Measurements from ENCODE around the gene NUDT14. TPM values are rescaled to one million over a fixed set of nuclear protein-coding genes. Genes with fewer than 3 reads are reported as not detected.

The NUDT14 gene
- total RNA-seq, 4 donors from 2014 or later: 12.1 to 22.3 (median 16.6) TPM

DNA sequence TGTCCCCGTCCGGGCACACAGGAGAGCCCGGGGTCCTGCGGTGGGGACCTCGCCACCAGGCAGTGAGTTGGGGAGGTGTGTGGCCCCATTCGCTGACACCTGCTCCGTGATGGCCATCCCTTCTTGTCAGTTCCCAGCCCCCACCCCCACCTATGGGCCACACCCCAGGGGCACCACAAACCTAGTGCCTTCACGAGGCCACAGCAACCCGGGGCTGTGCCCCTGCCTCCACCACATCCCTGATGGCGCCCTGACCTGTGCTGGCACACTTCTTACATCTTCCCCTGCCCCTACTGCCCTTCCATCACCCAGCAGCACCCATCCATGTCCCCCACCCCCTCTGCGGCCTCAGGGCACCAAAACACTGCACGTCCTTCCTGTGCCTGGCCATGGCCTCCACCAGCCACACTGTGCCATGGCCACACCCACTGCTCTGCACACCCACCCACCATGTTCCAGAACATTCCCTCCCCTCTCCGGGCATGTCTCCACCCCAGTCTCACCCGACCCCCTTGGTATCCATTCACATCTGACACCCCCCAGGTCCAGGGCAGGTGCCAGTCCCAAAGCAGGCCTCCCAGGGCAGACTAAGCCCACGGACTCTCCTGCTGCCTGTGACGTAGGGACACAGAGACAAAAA lies 37.0 kb downstream of the NUDT14 start:
- DNase-seq (ENCODE audit: low spot score) (no peak), ATAC-seq (ENCODE audit: low FRiP score) (no peak)
- TF ChIP-seq, protein P1, sequence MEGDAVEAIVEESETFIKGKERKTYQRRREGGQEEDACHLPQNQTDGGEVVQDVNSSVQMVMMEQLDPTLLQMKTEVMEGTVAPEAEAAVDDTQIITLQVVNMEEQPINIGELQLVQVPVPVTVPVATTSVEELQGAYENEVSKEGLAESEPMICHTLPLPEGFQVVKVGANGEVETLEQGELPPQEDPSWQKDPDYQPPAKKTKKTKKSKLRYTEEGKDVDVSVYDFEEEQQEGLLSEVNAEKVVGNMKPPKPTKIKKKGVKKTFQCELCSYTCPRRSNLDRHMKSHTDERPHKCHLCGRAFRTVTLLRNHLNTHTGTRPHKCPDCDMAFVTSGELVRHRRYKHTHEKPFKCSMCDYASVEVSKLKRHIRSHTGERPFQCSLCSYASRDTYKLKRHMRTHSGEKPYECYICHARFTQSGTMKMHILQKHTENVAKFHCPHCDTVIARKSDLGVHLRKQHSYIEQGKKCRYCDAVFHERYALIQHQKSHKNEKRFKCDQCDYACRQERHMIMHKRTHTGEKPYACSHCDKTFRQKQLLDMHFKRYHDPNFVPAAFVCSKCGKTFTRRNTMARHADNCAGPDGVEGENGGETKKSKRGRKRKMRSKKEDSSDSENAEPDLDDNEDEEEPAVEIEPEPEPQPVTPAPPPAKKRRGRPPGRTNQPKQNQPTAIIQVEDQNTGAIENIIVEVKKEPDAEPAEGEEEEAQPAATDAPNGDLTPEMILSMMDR (IDR thresholded peaks at IDR 0.05): no peak

DNA sequence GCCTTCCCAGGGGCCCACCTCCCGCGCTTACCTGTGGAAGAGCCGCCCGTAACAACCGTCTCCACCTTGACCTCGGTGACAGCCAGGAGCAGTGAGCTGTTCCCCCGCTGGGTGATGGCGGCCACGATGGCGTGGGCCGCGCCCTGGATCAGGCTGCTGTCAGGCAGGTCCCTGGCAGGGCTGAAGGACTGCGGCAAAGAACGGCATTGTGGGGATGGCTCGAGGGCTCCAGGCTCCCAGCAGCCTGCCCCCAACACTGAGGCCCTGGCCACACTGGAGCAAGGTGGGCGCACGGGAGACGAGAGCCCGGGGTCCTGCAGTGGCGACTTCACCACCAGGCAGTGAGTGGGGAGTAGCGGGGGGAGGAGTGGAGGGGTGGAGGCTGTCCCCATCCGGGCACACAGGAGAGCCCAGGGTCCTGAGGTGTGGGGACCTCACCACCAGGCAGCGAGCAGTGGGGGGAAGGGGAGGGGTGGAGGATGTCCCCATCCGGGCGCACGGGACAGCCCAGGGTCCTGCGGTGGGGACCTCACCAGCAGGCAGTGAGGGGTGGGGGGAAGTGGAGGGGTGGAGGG lies 37.6 kb downstream of the NUDT14 start:
- TF ChIP-seq, protein P1 (IDR thresholded peaks at IDR 0.05): no peak
- DNase-seq (ENCODE audit: low spot score) (no peak), ATAC-seq (ENCODE audit: low FRiP score) (no peak)

DNA sequence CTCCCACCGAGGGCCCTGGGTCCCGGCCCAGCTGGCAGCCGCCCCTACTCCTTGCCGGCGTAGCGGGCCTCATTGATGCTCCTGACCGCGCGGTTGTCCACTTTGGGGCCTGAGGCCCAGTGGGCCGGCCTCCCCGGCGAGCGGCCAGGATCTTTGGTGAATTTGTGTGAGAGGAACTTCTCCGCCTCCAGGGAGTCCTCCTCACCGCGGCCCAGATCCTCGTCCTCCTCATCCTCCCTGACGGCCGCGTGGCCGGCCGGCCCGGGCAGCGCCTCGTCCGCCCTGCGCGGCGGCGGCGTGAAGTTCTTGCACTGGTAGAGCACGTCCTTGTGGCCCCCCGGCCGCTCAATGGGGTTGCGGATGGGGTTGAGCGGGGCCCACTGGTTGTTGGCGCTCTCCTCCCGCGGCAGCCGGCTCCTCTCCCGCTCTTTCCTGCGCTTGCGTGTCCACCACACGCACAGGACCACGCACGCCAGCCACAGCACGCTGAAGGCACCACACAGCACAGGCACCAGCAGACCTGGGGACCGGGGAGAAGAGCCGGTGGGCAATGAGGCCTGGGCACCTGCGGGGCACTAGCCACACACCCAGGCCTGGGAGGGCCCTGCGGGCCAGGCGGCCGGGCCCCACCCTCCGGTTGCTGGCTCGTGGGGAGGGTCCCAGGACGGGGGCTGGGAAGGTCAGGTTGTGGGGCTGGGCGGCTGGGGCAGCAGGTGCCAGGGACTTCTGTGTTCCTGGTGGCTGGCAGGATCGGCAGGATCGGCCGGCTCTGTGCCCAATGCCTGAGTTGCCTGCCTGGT lies 38.3 kb downstream of the NUDT14 start:
- ATAC-seq (ENCODE audit: low FRiP score) (no peak), DNase-seq (ENCODE audit: low spot score) (no peak)
- TF ChIP-seq, protein P1 (IDR thresholded peaks at IDR 0.05): no peak

DNA sequence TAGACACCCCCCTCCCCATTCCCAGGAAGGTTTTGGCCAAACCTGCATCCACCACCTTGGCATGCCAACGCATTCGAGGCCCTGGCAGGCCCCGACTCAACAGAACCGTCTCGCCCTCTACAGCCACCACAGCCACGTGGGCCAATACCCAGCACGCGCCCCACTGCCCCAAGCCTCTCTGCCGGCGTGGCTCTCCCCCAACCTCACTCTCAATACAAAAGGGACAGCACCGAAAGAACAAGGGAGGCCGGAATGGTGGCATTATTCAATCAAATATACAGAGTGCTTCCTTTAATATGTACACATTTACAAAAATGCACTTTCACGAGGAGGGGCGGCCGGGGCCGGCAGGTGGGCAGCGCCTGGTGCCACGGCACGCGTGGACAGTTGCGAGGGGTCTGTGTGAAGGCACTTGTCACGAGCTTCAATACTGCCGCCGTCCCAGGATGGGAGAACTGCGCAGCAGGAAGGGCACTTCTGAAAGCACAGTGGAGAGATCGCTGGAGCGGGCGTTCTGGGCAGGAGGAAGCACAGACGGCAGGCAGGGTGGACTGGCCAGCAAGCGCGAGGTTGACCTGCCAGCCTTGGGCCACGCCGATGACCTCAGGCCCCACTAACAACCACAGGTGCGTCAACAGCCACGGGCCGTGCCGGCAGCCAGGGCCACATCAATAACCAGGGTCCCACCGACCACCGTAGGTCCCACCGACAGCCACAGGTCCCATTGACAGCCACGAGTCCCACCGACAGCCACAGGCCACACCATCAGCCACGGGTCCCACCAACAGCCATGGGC lies 39.4 kb downstream of the NUDT14 start:
- no peak for DNase-seq (ENCODE audit: low spot score)
- TF ChIP-seq, protein P1 (IDR thresholded peaks at IDR 0.05): no peak
- ATAC-seq (ENCODE audit: low FRiP score): no peak

DNA sequence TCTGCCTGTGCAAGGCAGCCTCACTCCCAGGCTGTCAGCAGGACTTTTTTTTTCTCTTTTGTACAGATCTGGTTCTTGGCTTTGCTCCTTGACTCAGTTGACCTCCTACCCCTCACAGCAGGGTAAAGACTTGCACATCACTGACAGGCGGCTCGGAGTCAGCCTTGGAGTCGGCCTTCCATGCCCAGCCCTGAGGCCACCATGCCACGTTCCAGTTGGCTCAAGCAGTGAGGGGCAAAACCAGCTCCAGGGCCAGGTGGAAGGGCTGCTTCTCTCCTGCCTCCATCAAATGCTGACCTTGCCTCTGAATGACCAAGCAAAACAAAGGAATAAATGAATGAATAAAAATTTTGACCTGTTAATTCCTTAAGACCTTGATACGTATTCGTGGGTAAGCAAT lies 40.1 kb downstream of the NUDT14 start:
- TF ChIP-seq, protein P1 (IDR thresholded peaks at IDR 0.05): no peak
- ATAC-seq (ENCODE audit: low FRiP score): no peak
- DNase-seq (ENCODE audit: low spot score): no peak

DNA sequence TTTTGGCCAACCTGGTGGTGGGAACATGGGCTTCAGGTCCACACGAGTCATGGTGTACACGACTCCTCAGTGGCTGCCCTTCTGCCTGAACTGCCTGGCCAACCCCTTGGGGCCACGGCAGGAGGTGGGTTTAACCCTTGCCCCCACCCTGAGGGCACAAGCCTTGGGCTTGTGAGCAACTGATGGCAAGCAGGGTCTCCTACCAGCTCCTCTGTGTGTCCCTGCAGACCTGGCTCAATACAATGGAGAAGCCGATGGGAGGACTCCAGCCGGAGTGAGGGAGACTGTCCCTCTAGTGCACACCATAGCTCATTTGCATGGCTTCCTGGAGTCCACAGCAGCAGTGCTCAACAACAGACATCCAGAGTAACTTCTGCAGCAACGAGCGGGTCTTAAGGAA lies 40.5 kb downstream of the NUDT14 start:
- ATAC-seq (ENCODE audit: low FRiP score) (no peak), DNase-seq (ENCODE audit: low spot score) (no peak)
- TF ChIP-seq, protein P1 (IDR thresholded peaks at IDR 0.05): no peak
